Heart left ventricle (tissue), 13 donors: ENCODE data around the gene APMAP.

Source experiments
- POLR2A ChIP-seq, 2 donors: fragments of 450-650 bp; IDR thresholded peaks; one replicate each; pipeline ENCODE4 v1.6.1; 2017; ENCODE audit warnings: antibody characterized with exemption in 2 of 2, mild to moderate bottlenecking in 2 of 2, moderate library complexity in 2 of 2
- TF ChIP-seq, protein P1 (sequence below), 12 donors: fragments of 200-600 bp; sonication (generic) in 4 of 12; IDR thresholded peaks; one replicate each; pipeline versions ENCODE4 v1.5.0 to v1.8.0; 2018 to 2022; ENCODE audit warnings: antibody characterized with exemption in 12 of 12, mild to moderate bottlenecking in 5 of 12
- donor health status: ischemic (EF 13 %, LVEDD 7.1; RV severe dilation, severe dysfunction).
- donor health status: DM: no; HTN: yes; CAD: no.
- donor health status: DM: no; HTN: no; CAD: no.
- donor health status: ischemic (EF 25% LVEDD 6.9; RV normal size, moderate dysfunction).
- donor health status: ischemic (EF 25% LVEDD 5.7; RV mildly dilated, moderate dysfunction).
- donor health status: ischemic (EF 35%, LVEDD 5.7; RV mildly dilated, moderate dysfunction).
- donor health status: nonischemic (EF 11% LVEDD 7.7; RV severe dilation, severe dysfunction).
- donor health status: DM: yes; HTN: yes; CAD: no.
- donor health status: PGD.
- donor health status: ischemic (EF 29% LVEDD 5.4; RV normal size, mild dysfunction).
- donor health status: nonischemic (EF 23%, LVEDD 6.1; RV moderate dilation, normal function).

DNA sequence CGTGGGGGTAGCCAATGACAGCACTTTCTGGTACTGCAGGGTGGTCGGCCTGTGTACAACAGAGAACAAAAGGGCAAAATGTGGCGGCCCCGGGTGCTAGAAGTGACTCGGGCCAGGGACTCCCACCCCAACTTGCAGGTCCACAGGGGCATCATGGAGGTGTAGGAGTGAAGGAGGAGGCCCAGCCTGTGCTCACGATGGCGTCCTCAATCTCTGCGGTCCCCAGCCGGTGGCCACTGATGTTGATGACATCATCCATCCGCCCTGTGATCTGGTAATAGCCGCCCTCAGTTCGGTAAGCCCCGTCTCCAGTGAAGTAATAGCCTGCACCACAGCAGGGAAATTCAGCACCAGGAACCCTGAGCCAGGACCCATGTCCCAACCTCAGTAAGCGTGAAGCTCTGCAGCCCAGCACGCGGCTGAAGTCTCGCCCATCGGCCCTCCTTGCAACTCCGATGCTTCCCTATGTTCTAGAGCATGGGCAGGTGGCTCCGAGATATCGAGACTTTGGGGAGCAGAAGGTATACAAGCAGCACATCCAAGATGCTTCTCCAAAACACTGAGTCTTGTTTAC, 20.2 kb upstream of the APMAP start:
- no peak for TF ChIP-seq POLR2A (IDR thresholded peaks at IDR 0.05)
- TF ChIP-seq, protein P1, sequence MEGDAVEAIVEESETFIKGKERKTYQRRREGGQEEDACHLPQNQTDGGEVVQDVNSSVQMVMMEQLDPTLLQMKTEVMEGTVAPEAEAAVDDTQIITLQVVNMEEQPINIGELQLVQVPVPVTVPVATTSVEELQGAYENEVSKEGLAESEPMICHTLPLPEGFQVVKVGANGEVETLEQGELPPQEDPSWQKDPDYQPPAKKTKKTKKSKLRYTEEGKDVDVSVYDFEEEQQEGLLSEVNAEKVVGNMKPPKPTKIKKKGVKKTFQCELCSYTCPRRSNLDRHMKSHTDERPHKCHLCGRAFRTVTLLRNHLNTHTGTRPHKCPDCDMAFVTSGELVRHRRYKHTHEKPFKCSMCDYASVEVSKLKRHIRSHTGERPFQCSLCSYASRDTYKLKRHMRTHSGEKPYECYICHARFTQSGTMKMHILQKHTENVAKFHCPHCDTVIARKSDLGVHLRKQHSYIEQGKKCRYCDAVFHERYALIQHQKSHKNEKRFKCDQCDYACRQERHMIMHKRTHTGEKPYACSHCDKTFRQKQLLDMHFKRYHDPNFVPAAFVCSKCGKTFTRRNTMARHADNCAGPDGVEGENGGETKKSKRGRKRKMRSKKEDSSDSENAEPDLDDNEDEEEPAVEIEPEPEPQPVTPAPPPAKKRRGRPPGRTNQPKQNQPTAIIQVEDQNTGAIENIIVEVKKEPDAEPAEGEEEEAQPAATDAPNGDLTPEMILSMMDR (IDR thresholded peaks at IDR 0.05), result no peak
